ENCODE data around the gene UBLCP1.

GRCh38 chr5:159252195-159252594, 10.9 kb upstream of the UBLCP1 start:
- TF ChIP-seq CTCF (conservative IDR thresholded peaks at IDR 0.05; ENCODE audit: low read depth, low read length) (no peak), EZH2 (IDR thresholded peaks at IDR 0.05; ENCODE audit: low read length, unreplicated experiment) (no peak)
